ENCODE results near the gene CASTOR1.
"Not testable (repeated sequence)": the region's sequence is repeated elsewhere in the genome, so short reads cannot be mapped to it uniquely, and the experiment has no call there.

Gene CASTOR1

DNA sequence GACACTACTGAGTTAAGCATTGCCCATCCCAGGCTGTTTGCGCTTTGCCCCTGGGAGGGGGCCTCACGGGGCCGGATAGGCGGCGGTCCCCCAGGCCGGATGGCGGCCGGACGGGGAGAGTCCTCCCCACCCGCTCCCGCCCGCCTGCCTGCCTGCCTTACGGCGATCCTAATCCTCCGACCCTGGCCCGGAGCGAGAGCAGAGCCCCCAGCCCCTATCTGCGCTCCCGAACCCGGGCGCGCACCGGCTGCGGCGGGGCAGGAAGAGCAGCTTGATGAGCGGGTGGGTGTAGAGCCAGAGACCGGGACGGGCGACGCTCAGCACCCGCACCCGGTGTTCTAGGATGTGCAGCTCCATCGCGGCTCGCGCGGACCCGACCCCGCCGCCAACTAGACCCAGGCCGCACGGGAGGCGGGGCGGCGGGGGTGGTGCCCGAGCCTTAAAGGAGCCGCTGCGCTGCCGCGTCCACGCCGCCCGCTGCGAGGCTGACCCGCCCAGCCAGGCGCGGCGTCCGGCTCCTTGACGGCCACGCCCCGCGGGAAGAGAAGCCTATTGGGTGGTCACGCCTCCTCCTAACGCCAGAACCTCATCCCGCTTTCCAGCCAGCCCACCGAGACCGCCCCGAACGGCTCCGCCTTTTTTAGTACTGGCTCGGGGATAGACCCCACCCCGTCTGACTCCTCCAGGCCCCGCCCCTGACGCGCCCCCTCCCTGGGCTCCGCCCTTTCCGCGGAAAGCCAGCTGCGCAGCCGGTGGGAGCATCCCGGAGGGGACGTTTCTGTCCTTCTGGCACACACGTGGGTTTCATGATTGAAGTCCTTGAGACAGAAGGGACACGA lies at the start of gene CASTOR1:
CASTOR1 (minus strand) TSS at position 365 of the 839 bp plus-strand sequence; CDS start at position 357, 8 bp downstream.
- peaks cover 32% of the 10 kb centered on the region for H3K4me1 ChIP-seq (ENCODE audit: insufficient read depth, low read length, poor library complexity, severe bottlenecking)
- no peaks in the 10 kb centered on the region for H3K9me3 ChIP-seq (ENCODE audit: insufficient read depth, low read depth, low read length)
- peak within 1 kb of the TSS; percentile 74 for H3K9ac ChIP-seq (ENCODE audit: low read depth, low read length, poor library complexity, severe bottlenecking)
- 0 out of 2 replicates have a peak, but pooled peaks cover 8% of the 10 kb centered on the region for H3F3A ChIP-seq (ENCODE audit: low read depth)
- TF ChIP-seq CTCF (conservative IDR thresholded peaks at IDR 0.05; ENCODE audit: low read length) (no peak), EZH2phosphoT487 (IDR thresholded peaks at IDR 0.05; ENCODE audit: borderline replicate concordance) (no peak)
- H3K79me2 ChIP-seq (ENCODE audit: insufficient read depth, low read length), result peaks cover 9% of the 10 kb centered on the region
- no peaks in the 10 kb centered on the region for H3K27me3 ChIP-seq (ENCODE audit: insufficient read depth, low read length, poor library complexity, severe bottlenecking)
- no peaks in the 10 kb centered on the region for H4K20me1 ChIP-seq (ENCODE audit: insufficient read depth, low read length, poor library complexity, severe bottlenecking)
- H3K36me3 ChIP-seq (ENCODE audit: insufficient read depth, low read length), result peaks cover 34% of the 10 kb centered on the region; the same call in 1 of the 2 replicates
- H2AFZ ChIP-seq (ENCODE audit: low read length), result no peak within 1 kb of the TSS; the same call in 1 of the 2 replicates
- H3K4me3 ChIP-seq (ENCODE audit: low read length, poor library complexity, severe bottlenecking), result peak within 1 kb of the TSS; percentile 89
- H3K9me2 ChIP-seq (replicated peaks; ENCODE audit: low read depth, low read length), result no peaks in the 10 kb centered on the region
- H3K4me2 ChIP-seq (ENCODE audit: low read depth, low read length, poor library complexity, severe bottlenecking), result peak within 1 kb of the TSS; percentile 93

- Histone ChIP-seq H3K4me3 (ENCODE audit: low read length, poor library complexity, severe bottlenecking) (no peak overlapping the region), H2AFZ (ENCODE audit: low read length) (no peak overlapping the region), H3K27me3 (ENCODE audit: insufficient read depth, low read length, poor library complexity, severe bottlenecking) (no peaks in the 10 kb centered on the region), H3K36me3 (ENCODE audit: insufficient read depth, low read length) (peaks cover 99% of the 10 kb centered on the region), H3K9ac (ENCODE audit: low read depth, low read length, poor library complexity, severe bottlenecking) (no peak overlapping the region), H3K4me1 (ENCODE audit: insufficient read depth, low read length, poor library complexity, severe bottlenecking) (peaks cover under 1% of the 10 kb centered on the region), H3K9me3 (ENCODE audit: insufficient read depth, low read depth, low read length) (no peaks in the 10 kb centered on the region), H3K9me2 (replicated peaks; ENCODE audit: low read depth, low read length) (no peaks in the 10 kb centered on the region), H4K20me1 (ENCODE audit: insufficient read depth, low read length, poor library complexity, severe bottlenecking) (no peaks in the 10 kb centered on the region), H3K79me2 (ENCODE audit: insufficient read depth, low read length) (no peaks in the 10 kb centered on the region), H3F3A (ENCODE audit: low read depth) (no peaks in the 10 kb centered on the region), H3K4me2 (ENCODE audit: low read depth, low read length, poor library complexity, severe bottlenecking) (no peak overlapping the region)
- TF ChIP-seq CTCF (conservative IDR thresholded peaks at IDR 0.05; ENCODE audit: low read length), result no peak
- no peak for TF ChIP-seq EZH2phosphoT487 (IDR thresholded peaks at IDR 0.05; ENCODE audit: borderline replicate concordance)
Observed at GRCh38 chr22:30338802-30339201, 49.5 kb upstream of the CASTOR1 start.

DNA sequence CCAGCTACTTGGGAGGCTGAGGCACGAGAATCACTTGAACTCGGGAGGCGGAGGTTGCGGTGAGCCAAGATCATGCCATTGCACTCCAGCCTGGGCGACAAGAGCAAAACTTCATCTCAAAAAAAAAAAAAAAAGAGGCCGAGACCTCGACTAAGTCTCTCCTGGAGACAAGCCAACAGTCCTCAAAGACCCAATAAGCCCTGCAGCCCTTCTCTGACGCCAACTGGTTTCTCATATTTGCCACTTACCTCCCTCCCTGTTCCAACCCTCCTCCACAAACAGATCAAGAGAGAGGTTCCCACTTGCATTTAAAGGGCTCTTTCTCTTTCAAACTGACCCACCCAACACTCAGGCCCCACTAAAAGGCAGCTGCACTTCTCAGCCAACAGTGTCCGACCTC lies 49.0 kb upstream of the CASTOR1 start:
- H3K9ac ChIP-seq (ENCODE audit: low read depth, low read length, poor library complexity, severe bottlenecking); H4K20me1 ChIP-seq (ENCODE audit: insufficient read depth, low read length, poor library complexity, severe bottlenecking); H3K27me3 ChIP-seq (ENCODE audit: insufficient read depth, low read length, poor library complexity, severe bottlenecking); H3K9me3 ChIP-seq (ENCODE audit: insufficient read depth, low read depth, low read length); H3K4me1 ChIP-seq (ENCODE audit: insufficient read depth, low read length, poor library complexity, severe bottlenecking); H3K79me2 ChIP-seq (ENCODE audit: insufficient read depth, low read length); H3K4me3 ChIP-seq (ENCODE audit: low read length, poor library complexity, severe bottlenecking); H3F3A ChIP-seq (ENCODE audit: low read depth); H3K9me2 ChIP-seq (replicated peaks; ENCODE audit: low read depth, low read length); H3K4me2 ChIP-seq (ENCODE audit: low read depth, low read length, poor library complexity, severe bottlenecking); H2AFZ ChIP-seq (ENCODE audit: low read length): not testable (repeated sequence)
- H3K36me3 ChIP-seq (ENCODE audit: insufficient read depth, low read length), result peaks cover 99% of the 10 kb centered on the region

- TF ChIP-seq CTCF (conservative IDR thresholded peaks at IDR 0.05; ENCODE audit: low read length), result no peak
- no peaks in the 10 kb centered on the region for H4K20me1 ChIP-seq (ENCODE audit: insufficient read depth, low read length, poor library complexity, severe bottlenecking)
Observed at GRCh38 chr22:30337461-30337778, 48.1 kb upstream of the CASTOR1 start.

More at GRCh38 chr22:30337461-30337778, 48.1 kb upstream of the CASTOR1 start:
- no peaks in the 10 kb centered on the region for H3K27me3 ChIP-seq (ENCODE audit: insufficient read depth, low read length, poor library complexity, severe bottlenecking)
- no peaks in the 10 kb centered on the region for H3K9me3 ChIP-seq (ENCODE audit: insufficient read depth, low read depth, low read length)
- H2AFZ ChIP-seq (ENCODE audit: low read length), result no peak overlapping the region
- H3K79me2 ChIP-seq (ENCODE audit: insufficient read depth, low read length), result no peaks in the 10 kb centered on the region
- H3K4me2 ChIP-seq (ENCODE audit: low read depth, low read length, poor library complexity, severe bottlenecking), result no peak overlapping the region
- peaks cover 4% of the 10 kb centered on the region; the same call in 1 of the 2 replicates for H3F3A ChIP-seq (ENCODE audit: low read depth)
- peaks cover 99% of the 10 kb centered on the region for H3K36me3 ChIP-seq (ENCODE audit: insufficient read depth, low read length)
- H3K4me1 ChIP-seq (ENCODE audit: insufficient read depth, low read length, poor library complexity, severe bottlenecking), result peaks cover 7% of the 10 kb centered on the region
- no peaks in the 10 kb centered on the region for H3K9me2 ChIP-seq (replicated peaks; ENCODE audit: low read depth, low read length)
- no peak overlapping the region for H3K9ac ChIP-seq (ENCODE audit: low read depth, low read length, poor library complexity, severe bottlenecking)
- no peak overlapping the region for H3K4me3 ChIP-seq (ENCODE audit: low read length, poor library complexity, severe bottlenecking)

Data from Loucy (cell line).